ENCODE measurements around the gene GBE1.
"Not testable (repeated sequence)": the region's sequence is repeated elsewhere in the genome, so short reads cannot be mapped to it uniquely, and the experiment has no call there.

GBE1 gene

GRCh38 chr3:81521855-81522254 lies 239.6 kb downstream of the GBE1 start:
- DNase-seq = no peak

GRCh38 chr3:81518945-81519344 lies 242.5 kb downstream of the GBE1 start:
- DNase-seq = no peak

GRCh38 chr3:81516042-81516441 lies 245.4 kb downstream of the GBE1 start:
- DNase-seq = no peak

DNA sequence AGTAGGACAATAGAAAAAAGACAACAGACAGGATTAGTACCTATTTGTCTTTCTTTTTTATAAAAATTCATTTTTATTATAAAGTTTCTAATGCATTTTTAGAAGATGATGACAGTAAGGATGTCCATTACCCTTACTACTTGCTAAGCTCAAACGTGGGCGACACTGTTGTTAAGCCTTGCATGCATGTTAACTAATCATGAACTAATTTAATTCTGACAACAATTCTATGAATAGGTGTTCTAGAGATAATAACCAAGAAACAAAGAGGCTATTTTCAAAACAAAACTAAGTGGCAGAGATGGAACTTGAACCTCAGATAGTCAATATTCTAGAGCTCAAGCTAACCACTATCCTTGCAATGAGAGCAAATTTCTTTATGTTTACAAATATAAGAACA lies 247.9 kb downstream of the GBE1 start:
- no peak for DNase-seq

DNA sequence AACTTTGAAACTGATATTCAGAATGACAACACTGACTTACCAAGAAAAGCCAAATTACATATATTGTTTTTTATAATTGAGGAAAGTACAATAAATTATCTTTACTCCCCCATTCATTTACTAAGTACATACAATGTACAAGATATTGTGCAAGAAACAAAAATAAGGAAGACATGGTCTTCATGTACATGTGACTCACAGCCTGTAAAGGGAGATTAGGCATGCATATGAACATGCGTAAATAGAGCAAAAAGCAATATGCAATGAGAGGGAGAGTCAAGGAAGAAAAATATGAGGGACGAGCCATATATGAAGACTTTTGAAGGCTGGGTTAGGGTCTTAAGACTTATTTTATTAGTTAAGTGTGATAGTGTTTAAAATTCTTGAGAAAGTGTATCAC lies 258.4 kb downstream of the GBE1 start:
- peak in 2 of 4 experiments; percentile 34 to 42 for DNase-seq

GRCh38 chr3:81502236-81502635 lies 259.2 kb downstream of the GBE1 start:
- DNase-seq = peak in 2 of 4 experiments; percentile 23 to 26

GRCh38 chr3:81500039-81500438 lies 261.4 kb downstream of the GBE1 start:
- no peak for DNase-seq

DNA sequence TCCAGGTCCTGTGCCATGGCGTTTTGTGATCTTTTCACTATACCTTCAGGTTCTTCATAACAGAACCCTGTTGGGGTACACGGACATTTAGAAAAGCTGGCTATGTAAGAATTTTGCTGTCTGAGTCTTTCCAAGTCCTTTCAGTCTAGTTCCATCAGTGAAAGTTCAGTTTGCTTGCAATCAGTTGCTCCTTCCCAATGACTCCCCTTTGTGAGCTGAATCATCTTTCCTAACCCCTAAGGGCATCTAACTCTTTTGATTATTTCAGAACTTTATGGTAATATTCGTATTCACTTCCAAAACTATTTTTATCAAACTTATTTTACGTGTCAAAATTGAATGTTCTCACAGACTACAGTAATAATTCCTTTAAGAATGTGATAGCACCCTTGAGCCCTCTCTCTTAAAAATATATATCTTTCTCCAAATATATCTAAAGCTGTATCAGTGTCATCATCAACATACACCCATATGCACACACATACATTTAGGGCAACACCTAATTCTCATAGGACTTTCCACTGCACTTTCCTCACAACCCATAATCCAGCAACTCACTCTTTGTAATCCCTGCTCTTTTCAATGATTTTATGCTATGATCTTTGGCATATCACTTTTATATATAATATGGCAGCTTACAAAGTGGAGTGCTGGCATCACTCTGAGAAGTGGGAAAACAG lies 263.7 kb downstream of the GBE1 start:
- no peak for DNase-seq

DNA sequence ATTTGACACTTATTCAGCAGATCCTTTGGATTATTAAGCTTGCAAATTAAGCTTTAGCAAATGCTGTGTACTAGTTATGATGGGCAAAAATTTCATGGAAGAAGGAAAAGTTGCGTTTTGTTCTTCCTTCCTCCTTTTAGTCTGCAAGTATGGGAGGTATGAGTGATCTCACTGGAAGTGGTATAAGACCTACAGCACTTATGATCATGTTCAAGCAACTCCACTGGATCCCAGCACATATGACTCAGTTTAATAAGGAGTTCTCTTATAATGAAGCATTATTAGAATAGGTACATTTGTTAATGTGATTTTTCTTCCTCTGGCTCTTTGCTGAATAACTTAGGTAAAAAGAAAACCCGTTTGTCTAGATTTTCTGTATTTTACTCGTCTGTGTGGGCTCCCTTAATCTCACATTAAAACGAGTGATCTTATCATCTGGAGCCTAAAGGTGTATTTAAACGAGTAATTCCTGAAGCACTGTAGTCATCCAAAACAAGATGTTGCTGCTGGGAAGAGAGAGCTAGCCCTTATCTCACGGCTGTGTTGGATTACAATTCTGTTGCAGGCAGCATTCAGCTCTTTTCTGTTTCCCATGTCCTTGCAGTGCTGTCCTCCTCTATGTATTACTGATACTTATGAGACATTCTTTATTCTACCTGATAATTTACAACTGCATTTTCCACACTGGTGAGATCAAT lies 264.9 kb downstream of the GBE1 start:
- no peak for DNase-seq

- DNase-seq = not testable (repeated sequence)
Measured at GRCh38 chr3:81492471-81492870, 269.0 kb downstream of the GBE1 start.

DNA sequence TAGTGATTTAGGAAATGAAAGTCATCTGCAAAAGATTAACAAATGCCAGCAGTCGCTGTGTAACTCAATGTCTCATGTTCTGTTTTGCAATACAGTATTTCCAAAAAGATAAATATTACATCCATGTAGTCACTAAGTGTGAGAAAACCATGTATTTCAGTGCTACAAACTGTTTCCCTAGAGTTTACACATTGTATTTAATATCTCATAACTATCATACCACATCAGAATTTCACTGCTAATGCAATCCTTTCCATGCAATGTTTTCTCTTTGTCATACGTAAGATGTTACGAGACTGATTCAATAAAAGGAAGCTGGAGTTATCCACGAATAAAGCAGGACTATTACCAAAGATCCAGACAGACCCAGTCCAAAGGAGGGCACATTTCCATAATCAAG lies 269.4 kb downstream of the GBE1 start:
- DNase-seq = peak; percentile 15 to 73 (median 46)

DNA sequence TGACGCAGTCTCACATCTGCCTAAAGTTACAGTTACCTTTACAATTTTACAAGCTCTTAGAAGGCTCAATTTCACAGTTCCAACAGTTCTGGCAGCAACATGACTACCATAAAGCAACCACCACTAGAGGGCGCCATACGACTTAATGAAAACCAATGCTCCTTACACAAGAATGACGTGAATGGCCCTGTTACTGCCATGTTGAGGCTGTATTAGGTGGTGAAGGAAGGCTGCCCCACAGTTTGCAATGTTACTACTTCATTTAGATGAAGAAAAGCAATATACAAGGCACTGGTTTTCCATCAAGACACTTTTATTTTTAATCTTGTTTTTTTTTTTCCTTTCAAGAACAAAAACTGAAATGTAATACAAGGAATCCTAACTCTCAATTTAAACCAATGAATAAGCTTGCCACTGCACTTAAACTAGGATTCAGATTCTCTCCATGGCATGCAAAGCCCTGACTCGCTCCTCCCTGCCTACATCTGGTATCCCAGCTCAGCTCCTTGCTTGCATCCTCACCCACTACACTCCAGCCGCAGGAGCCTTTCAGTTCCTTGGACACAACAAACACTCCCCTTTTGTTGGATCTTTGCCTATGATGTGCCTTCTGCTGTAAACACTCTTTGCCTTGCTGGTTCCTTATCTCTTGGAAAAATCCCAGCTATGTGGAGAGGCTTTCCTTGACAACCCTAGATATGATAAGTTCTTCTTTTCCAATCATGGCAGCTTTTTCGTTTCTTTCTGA lies 270.7 kb downstream of the GBE1 start:
- peak; percentile 88 to 93 (median 91) for DNase-seq

DNA sequence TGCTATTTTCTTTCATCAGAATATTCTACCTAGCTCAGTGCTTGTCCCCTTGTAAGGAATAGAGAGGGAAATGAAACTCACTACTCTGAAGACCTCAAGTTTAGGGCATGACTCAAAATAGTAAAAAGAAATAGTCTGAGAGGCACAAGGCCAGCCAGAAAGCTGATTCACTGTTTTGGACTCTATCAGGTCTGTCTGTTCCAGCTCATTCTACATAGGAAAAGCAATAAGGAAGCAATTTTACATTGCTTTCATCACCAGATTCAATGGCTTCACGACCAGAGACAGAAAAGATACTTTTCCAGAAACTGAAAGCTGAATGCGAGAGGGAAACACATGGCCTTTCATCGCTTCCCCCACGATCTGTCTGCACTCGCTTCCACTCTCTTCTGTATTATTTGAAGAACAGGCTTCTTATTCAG lies 276.0 kb downstream of the GBE1 start:
- DNase-seq = peak; percentile 17 to 59 (median 42)

GRCh38 chr3:81484520-81484919 lies 276.9 kb downstream of the GBE1 start:
- DNase-seq = peak in 1 of 4 experiments; percentile 6

DNA sequence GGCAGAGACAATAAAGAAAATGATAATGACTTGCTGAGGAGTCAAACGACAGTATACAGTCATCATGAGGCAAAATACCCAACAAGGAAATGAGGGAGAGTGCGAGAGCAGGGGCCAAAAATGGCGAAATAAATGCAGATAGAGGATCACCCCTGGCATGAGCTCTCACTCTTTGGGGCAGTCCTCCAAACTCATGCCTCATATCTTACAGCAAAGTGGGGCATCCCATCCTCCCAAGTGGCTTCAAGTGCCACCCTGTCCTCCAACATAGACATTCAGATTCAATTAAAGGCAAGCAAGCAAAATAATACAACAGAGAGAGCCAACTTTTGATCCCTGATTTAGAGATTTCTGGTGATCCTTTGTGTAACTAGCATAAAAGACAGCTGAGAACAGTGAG lies 278.4 kb downstream of the GBE1 start:
- no peak for DNase-seq

DNA sequence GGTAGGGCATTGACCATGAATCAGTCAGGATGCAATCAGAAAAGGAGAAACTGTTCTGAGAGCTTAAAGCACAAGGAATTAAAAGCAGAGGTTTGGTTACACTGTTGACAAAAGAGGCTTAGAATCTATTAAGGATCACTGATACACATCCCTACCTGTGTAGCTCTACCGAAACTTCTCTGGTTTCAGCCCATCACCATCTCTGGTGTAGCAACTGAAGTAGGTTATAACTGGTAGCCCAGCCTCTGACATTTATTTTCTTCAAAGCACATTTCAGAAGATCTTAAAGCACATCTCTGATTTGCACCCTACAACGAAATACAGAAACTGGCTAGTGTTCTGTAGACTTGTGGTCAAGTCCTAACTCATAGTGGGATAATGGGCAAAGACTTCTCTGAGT lies 283.7 kb downstream of the GBE1 start:
- DNase-seq = no peak

GRCh38 chr3:81476692-81477091 lies 284.8 kb downstream of the GBE1 start:
- peak; percentile 9 to 31 (median 23) for DNase-seq

GRCh38 chr3:81472600-81473362 lies 288.7 kb downstream of the GBE1 start:
- peak in 1 of 4 experiments; percentile 10 for DNase-seq

- no peak for DNase-seq
Measured at GRCh38 chr3:81470524-81471278, 290.7 kb downstream of the GBE1 start.

GRCh38 chr3:81468391-81468790 lies 293.1 kb downstream of the GBE1 start:
- DNase-seq = no peak

- no peak for DNase-seq
Measured at GRCh38 chr3:81466201-81466560, 295.3 kb downstream of the GBE1 start.

Data from suppressor macrophage (primary cell).